HG03565 (cell line): ENCODE results near the gene STRN4.

Source experiments
- ATAC-seq: cut with Tn5 transposase; IDR thresholded peaks from one replicate; pipeline ENCODE4 v1.9.1; 2021; ENCODE audit warnings: mild to moderate bottlenecking, moderate library complexity; ENCODE audit not compliant: unreplicated experiment

Gene STRN4

DNA sequence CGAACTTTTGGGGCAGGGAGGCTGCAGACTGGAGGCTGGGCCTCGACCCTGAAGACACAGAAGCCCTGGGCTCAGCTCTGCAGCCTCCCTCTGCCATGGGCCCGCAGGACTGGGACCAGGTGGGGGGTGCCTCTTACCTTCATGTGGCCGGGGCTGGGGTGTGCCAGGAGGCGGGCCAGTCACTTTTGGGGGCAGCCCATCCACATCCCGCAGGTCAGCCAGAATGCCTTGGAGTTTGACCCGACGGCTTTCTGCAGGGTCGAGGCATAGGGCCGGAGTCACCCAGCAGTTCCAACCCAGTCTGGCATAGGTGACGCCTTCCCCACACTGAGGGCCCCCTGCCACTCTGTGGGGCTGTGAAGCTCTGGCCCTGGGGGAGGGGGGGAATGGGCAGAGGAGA is 18.5 kb downstream of the STRN4 start:
- no peak for ATAC-seq

- no peak for ATAC-seq
These were observed 19.2 kb downstream of the STRN4 start for GRCh38 chr19:46726971-46727501.

DNA sequence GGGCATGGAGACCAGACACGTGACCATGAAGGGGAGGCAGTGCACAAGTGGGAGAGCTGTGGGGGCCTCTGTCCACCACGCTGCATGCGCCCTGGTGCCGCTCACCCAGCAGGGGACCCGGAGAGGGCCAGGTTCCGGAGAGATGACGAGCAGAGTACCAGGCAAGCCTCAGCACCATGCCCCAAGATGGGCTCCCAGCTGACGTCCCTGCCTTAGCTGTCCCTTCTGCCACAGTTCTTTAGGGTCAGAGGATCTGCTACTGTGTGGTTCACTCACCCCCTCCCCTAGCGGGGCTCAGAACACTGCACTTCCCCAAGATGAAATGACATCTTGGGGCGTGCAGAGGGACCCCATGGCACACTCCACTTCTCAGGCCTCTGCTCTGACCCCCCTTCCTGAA is 19.7 kb downstream of the STRN4 start:
- ATAC-seq = no peak

- ATAC-seq = no peak
These were observed 20.3 kb downstream of the STRN4 start for GRCh38 chr19:46725859-46726393.

GRCh38 chr19:46725036-46725820 is 21.0 kb downstream of the STRN4 start:
- ATAC-seq = no peak

- no peak for ATAC-seq
These were observed 21.8 kb downstream of the STRN4 start for GRCh38 chr19:46724468-46724867.

GRCh38 chr19:46723471-46723870 is 22.8 kb downstream of the STRN4 start:
- ATAC-seq = no peak

DNA sequence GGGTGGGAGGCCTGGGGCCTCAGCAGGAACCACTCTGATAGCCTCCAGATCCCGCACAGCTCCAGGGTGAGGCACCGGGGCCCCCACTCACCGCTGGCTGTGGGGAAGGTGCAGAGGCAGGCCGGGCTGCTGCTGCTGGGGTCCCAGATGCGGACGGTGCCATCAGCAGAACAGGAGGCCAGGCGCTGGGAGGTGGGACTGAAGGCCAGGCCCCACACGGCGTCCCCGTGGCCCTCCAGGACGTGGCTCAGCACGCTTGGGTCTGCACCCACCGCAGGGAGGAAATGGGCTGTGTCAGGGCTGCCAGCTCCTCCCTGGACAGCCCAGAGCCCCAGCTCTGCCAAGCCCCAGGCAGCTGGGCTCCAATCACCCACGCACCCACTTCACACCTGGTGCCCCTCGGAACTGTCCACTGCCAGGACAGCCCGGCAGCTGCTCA is 23.2 kb downstream of the STRN4 start:
- ATAC-seq = no peak

DNA sequence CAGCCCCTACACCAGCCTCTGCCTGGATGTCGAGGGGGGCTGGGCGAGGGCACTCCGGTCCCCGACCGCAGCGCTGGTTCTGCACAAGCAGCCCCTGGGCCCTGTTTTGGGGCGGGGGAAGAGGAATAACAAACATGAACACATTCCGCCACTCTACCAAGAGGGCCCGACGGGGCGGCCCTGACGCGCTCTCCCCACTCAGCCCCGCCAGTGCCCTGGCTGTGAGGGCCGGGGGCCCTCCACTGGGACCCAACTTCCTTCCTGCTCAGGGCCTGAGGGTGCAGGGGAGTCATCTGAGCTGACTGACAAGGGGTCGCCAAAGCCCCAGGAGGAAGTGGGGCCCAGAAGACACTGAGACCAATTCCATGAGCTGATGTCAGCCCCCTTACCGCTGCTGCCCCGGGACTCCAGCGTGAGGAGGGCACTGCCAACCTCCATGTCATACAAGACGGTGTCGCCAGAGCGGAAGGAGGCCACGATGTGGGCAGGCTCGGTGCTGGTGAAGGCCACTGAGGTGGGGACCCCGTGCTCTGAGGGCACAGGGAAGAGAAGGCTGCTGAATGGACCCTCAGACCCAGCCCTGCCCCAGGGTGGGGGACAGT is 23.7 kb downstream of the STRN4 start:
- ATAC-seq = no peak

DNA sequence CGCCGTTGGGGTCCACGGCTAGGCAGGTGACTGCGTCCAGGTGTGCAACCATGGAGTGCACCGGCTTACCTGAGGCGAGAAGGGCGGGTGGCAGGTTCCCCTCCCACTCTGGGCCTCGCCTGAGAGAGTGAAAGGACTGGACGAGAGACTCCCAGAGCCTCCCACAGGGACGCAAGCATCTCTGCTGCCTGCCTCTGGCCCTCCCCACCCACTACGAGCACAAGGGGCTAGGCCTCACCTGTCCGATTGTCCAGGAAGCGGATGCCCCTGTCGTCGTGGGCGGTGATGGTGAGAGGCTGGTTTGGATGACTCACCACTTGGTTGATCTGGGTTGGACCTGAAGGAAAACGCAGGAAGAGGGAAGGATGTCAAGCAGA is 24.3 kb downstream of the STRN4 start:
- no peak for ATAC-seq

GRCh38 chr19:46721269-46722003 is 24.8 kb downstream of the STRN4 start:
- no peak for ATAC-seq

- ATAC-seq = no peak
These were observed 25.6 kb downstream of the STRN4 start for GRCh38 chr19:46720503-46721239.

GRCh38 chr19:46719629-46720502 is 26.4 kb downstream of the STRN4 start:
- no peak for ATAC-seq

GRCh38 chr19:46718934-46719622 is 27.2 kb downstream of the STRN4 start:
- ATAC-seq = no peak

DNA sequence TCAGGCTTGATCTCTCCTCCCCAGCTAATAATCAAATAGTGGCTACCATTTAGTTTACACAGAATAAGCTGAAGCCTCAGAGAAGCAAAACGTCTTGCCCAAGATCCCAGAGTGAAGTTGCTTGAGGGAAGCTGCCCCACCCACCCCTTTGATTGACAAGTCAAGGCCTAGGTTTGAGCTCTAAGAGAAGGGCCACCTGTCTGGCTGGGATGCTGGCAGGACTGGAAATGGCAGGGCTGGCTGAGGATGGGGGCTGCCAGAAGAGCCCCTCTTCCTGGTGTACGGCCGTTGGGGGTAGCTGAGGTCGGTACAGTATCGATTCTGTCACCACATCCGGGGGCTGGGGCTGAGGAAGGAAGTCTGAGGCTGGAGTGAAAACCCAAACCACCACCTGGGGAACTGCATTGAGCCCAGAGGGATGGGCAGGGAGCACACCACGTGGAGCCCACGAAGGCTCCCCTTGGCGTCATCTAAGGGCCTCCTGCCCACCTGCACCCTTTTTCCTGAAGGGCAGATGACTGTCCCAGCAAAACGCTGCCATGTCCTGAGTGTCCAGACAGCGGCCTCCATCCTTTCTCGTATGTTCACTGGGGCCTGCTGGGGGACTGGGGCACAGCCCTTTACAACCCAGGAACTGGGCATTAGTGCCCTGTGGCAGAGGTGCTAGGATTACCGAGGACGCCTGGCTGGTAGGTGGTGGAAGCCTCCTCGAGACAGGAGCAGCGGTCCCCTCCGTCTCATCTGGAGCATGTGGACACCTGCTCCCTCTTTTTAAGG is 27.9 kb downstream of the STRN4 start:
- no peak for ATAC-seq

- no peak for ATAC-seq
These were observed 28.5 kb downstream of the STRN4 start for GRCh38 chr19:46717716-46718143.

DNA sequence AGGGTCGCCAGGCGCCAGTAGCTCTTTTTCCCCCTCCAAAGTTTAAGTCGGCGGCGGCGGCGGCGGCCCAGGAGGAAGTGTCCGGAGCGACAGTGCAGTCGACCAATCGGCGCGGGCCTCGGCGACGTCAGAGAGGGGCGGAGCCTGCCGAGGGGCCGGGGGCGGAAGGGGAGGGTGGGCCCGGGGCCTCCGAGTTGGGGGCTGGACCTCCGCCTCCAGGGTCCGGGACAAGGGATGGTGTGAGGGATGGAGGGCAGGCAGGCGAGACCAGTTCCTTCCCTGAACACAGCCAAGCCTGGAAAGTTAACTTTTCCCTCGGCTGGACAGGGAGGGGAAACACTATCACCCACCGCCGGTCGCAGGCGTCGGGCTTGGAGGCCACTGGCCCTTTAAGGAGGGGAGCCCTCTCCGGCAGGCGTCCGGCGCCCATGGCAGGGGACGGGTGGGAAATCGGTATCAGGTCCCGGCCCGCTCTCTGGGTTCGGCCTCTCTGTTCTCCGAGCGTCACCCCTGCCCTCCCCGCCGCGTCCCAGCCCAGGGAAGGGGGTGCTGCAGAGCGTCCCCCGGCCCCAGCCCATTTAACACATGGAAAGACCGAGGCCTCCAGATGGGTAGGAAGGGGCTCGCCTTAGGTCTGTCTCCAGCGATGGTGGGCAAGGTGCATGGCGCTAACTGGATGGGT is 29.1 kb downstream of the STRN4 start, which contains the start of gene PRKD2:
TSS of gene PRKD2 (minus strand) at position 81 of the 682 bp plus-strand sequence. CDS start 744 bp downstream, outside the sequence.
- peak; percentile 30 for ATAC-seq

DNA sequence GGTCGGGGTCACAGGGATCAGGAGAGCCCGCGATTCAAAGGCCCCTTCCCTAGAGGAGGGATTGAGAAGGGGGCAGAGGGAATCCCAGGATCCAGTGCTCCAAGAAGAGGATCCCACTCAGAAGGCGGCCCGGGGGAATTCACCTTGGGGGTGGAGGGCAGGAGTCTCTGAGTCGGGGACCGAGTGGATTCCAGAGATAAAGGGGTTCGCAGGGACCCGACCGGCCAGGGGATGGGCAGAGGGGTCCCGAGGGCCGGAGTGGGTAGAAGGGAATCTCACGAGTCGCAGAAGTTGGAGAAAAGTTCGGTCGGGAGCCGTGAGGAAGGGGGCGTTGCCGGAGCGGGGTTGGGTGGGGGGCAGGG is 29.6 kb downstream of the STRN4 start:
- no peak for ATAC-seq
